IMR-90 (cell line): ENCODE data around the gene FGF12.

Experiments used
- BHLHE40 ChIP-seq: fragments of 150-350 bp; IDR thresholded peaks from 2 replicates; pipeline ENCODE4 v1.6.1; 2016; ENCODE audit warnings: mild to moderate bottlenecking, low read depth, low read length
- CTCF ChIP-seq: conservative IDR thresholded peaks from 2 replicates; pipeline ENCODE4 v1.5.1; 2012; ENCODE audit warnings: mild to moderate bottlenecking, low read depth, low read length, improper control_type of control experiment
- POLR2A ChIP-seq: IDR thresholded peaks from 2 replicates; pipeline ENCODE4 v1.6.1; 2012; ENCODE audit warnings: mild to moderate bottlenecking, low read depth, low read length
- RAD21 ChIP-seq: IDR thresholded peaks from 2 replicates; pipeline ENCODE4 v1.6.1; 2012; ENCODE audit warnings: low read length, improper control_type of control experiment
- RFX5 ChIP-seq: IDR thresholded peaks from 2 replicates; pipeline ENCODE4 v1.8.0; 2012; ENCODE audit warnings: low read depth, mild to moderate bottlenecking, low read length, moderate library complexity

GRCh38 chr3:192706272-192706671 lies 21.1 kb downstream of the FGF12 start:
- no peak for TF ChIP-seq RAD21
- no peak for TF ChIP-seq BHLHE40
- no peak for TF ChIP-seq CTCF
- no peak for TF ChIP-seq RFX5
- TF ChIP-seq POLR2A = no peak
